Stimulated activated CD8-positive, alpha-beta memory T cell treated with anti-CD3 and anti-CD28 coated beads, Interleukin-12 subunit alpha, Interleukin-12 subunit beta, amount 100 ng/mL, for 1 hour (primary cell): ENCODE data around the gene CNBD2.
"Not testable (repeated sequence)": the region's sequence is repeated elsewhere in the genome, so short reads cannot be mapped to it uniquely, and the experiment has no call there.

ENCODE experiments used
- DNase-seq: peaks from one replicate; pipeline ENCODE4 v3.0.0-alpha.2; 2020; ENCODE audit warnings: low read depth

Gene CNBD2

DNA sequence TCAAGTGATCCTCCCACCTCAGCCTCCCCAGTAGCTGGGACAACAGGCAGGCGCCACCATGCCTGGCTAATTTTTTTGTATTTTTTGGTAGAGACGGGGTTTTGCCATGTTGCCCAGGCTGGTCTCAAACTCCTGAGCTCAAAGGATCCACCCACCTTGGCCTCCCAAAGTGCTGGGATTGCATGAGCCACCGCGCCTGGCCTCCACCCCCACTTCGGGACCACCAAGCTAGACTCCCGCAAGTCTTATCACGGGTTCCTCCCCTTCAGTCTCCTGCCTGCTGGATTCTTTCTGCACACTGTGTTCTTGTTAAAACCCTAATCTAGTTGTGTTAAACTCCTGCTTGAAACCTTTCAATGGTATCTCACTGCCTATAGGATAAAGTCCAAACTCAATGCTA lies 57.7 kb downstream of the CNBD2 start:
- not testable (repeated sequence) for DNase-seq

- no peak for DNase-seq
Observed at GRCh38 chr20:36028106-36028808, 59.9 kb downstream of the CNBD2 start.

GRCh38 chr20:36030149-36030548 lies 61.8 kb downstream of the CNBD2 start:
- DNase-seq, result no peak

DNA sequence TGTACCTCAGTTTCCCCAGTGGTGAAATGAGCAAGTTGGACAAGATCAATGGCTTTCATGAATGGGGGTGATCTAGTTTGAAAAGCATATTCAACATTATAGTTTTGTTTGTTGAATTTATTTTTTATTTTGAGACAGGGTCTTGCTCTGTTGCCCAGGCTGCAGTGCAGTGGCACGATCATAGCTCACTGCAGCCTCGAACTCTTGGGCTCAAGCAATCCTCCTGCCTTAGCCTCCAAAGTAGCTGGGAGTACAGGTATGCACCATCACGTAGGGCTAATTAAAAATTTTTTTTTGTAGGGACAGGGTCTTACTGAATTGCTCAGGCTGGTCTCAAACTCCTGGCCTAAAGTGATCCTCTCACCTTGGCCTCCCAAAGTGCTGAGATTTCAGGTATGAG lies 63.4 kb downstream of the CNBD2 start:
- no peak for DNase-seq

GRCh38 chr20:36034875-36035274 lies 66.5 kb downstream of the CNBD2 start:
- DNase-seq, result no peak

DNA sequence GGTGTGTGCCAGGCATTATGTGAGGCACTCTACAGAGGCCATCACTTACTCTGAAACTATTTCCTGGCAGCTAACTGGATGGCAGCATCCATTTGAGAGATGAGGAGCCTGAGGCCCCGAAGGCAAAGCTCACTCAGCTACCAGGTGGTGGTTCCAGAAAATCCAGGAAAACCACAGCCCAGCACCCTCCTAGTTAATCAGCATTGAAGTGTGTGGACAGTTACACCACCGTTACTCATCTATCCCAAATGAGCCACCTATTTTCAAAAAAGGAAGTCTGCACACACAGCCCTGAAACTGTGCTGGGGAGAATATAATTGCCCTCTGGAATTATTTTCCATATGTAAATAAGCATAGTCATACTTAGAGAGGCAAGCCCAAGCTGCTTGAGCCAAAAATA lies 67.4 kb downstream of the CNBD2 start:
- DNase-seq, result no peak

- no peak for DNase-seq
Observed at GRCh38 chr20:36036688-36037087, 68.3 kb downstream of the CNBD2 start.

DNA sequence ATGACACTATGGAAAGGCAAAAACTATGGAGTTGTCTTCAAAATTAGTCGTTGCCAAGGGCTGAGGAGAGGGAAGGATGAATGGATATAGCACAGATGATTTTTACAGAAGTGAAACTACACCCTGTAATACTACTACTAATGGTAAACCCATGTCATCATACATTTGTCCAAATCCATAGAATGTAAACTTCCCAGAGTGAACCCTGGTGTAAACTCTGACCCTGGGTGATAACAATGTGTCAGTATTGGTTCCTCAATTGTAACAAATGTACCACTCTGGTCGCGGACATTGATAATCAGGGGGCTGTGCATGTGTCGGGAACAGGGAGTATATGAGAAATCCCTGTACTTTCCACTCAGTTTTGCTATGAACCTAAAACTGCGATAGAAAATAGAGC lies 72.2 kb downstream of the CNBD2 start:
- DNase-seq, result no peak

GRCh38 chr20:36043441-36043840 lies 75.1 kb downstream of the CNBD2 start:
- no peak for DNase-seq

GRCh38 chr20:36043892-36044515 lies 75.6 kb downstream of the CNBD2 start:
- no peak for DNase-seq

GRCh38 chr20:36045373-36045714 lies 77.0 kb downstream of the CNBD2 start:
- no peak for DNase-seq

GRCh38 chr20:36046073-36046798 lies 77.8 kb downstream of the CNBD2 start:
- not testable (repeated sequence) for DNase-seq

- DNase-seq, result not testable (repeated sequence)
Observed at GRCh38 chr20:36049408-36049807, 81.0 kb downstream of the CNBD2 start.

DNA sequence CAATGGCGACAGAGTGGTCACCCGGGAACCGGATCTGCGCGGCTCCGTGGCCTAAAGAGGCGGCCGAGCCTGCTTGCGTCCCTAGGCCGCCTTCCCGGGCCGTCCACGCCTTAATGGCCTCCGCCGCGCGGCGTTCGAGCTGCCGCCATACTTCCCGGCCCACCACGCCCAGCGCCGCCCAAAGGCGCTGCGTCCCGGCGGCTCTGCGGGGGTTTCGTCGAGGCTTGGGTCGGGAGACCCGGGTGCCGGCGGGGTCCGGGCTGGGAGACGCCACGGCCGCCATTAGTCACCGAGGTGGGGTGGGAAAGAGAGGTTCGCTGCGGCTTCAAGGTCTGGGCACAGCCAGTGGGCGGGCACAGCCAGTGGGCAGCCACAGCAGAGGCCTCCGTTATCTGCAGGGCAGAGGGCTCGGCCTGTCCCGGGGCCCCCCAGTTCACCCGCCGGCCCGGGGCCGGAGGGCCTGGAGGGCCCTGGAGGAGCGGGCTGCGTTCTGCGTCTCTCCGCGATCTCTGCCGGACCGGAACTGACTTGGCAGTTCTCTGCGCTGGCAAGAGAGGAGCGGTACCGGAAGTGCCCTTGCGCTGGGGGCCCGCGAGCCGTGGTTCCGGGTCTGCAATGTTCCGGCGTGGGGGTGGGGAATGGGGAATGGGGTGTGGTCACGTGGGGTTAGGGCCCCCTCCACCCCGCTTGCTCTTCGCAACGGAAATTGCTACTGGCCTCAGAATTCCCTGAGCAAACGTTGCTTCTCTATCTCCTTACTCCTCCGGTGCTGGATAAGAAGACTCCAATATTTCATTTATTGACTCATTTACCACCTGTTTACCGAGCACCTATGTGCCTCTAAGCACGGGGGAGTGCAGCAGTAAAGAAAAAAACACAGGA lies 82.3 kb downstream of the CNBD2 start:
- peak; percentile 85 for DNase-seq

- DNase-seq, result no peak
Observed at GRCh38 chr20:36051318-36052116, 83.1 kb downstream of the CNBD2 start.

DNA sequence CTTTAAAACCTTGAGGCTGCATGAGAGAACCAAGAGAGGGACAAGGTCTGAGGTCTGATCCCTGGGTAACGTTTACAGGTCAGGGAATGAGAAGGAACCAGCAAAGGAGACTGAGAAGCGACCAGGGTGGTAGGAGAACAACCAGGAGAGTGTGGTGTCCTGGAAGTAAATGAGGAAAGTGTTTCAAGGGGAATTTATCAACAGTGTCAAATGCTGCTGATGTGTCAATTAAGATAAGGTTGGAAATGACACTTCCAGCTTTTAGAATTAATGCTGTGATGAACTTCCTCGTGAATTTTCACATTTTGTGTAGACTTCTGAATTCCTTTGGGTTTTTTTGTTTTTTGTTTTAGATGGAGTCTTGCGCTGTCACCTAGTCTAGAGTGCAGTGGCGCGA lies 83.7 kb downstream of the CNBD2 start:
- DNase-seq, result no peak

GRCh38 chr20:36053863-36054518 lies 85.6 kb downstream of the CNBD2 start:
- DNase-seq, result not testable (repeated sequence)

GRCh38 chr20:36055145-36055544 lies 86.8 kb downstream of the CNBD2 start:
- DNase-seq, result no peak

GRCh38 chr20:36060676-36061075 lies 92.3 kb downstream of the CNBD2 start:
- no peak for DNase-seq

DNA sequence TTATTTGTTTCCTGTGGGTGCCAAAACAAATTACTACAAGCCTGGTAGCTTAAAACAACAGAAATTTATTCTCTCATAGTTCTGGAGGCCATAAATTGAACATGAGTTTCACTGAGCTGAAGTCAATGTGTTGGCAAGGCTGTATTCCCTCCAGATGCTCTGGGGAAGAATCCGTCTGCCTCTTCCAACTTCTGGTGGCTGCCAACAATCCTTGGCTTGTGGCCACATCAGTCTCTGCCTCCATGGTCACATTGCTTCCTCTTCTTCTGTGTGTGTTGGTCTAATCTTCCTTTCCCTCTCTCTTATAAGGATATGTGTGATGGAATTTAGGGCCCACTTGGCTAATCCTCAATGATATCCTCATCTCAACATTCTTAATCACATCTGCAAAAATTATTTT lies 93.4 kb downstream of the CNBD2 start:
- no peak for DNase-seq

DNA sequence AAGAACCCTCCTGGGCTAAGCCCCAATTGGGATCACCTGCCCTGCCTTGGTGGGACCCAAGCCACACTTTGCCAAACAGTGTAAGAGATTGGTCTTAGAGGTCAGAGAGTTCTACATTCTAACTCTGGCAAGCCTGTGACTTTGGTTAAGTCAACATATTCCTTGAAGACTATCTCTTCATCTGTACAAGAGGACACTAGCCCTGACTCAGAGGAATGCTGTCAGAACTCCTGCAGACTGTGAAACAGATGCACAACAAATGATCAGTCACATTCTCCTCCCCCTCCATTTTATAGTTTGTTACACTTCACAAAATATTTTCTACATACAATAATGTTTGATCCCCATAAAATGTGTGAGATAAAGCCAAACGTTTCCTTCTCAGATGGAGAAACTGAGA lies 94.4 kb downstream of the CNBD2 start:
- no peak for DNase-seq
